ENCODE results near the gene FAM53A. TPM values are rescaled to one million over a fixed set of nuclear protein-coding genes. Genes with fewer than 3 reads are reported as not detected.

The FAM53A gene
- total and polyA plus RNA-seq, 4 donors, result 0.44 to 2.2 (median 0.97) TPM

- WGBS, result 97% methylated on average over 47 of the region's 47 CpGs
- Histone ChIP-seq H3K36me3 (ENCODE audit: control insufficient read depth in 4 of 4, insufficient read depth in 3 of 4, low read depth in 1 of 4, low read length in 3 of 4) (peaks cover 0 to 5% (median 0%) of the 10 kb centered on the region in 4 donors), H3K27ac (ENCODE audit: low read depth in 1 of 2, low read length in 2 of 2) (no peak overlapping the region), H3K9ac (ENCODE audit: low read depth in 1 of 2, low read length in 2 of 2) (no peak overlapping the region), H3K27me3 (ENCODE audit: control insufficient read depth in 4 of 4, insufficient read depth in 4 of 4, low read length in 3 of 4) (no peaks in the 10 kb centered on the region), H3K9me3 (ENCODE audit: control insufficient read depth in 4 of 4, low read length in 3 of 4) (no peaks in the 10 kb centered on the region), H3K4me1 (ENCODE audit: control insufficient read depth in 4 of 4, insufficient read depth in 4 of 4, low read length in 3 of 4) (no peaks in the 10 kb centered on the region), H3K4me3 (ENCODE audit: low read depth in 1 of 3, low read length in 3 of 3) (no peak overlapping the region)
- TF ChIP-seq REST (IDR thresholded peaks at IDR 0.05), result no peak
- no peak for TF ChIP-seq EGR1 (IDR thresholded peaks at IDR 0.05; ENCODE audit: low read depth in 2 of 2)
- TF ChIP-seq FOXA2 (IDR thresholded peaks at IDR 0.05), result no peak
- TF ChIP-seq, protein P1, sequence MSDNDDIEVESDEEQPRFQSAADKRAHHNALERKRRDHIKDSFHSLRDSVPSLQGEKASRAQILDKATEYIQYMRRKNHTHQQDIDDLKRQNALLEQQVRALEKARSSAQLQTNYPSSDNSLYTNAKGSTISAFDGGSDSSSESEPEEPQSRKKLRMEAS (IDR thresholded peaks at IDR 0.05), result no peak
- DNase-seq (ENCODE audit: low spot score), result no peak
Measured at GRCh38 chr4:1655081-1655480, 29.0 kb downstream of the FAM53A start.

DNA sequence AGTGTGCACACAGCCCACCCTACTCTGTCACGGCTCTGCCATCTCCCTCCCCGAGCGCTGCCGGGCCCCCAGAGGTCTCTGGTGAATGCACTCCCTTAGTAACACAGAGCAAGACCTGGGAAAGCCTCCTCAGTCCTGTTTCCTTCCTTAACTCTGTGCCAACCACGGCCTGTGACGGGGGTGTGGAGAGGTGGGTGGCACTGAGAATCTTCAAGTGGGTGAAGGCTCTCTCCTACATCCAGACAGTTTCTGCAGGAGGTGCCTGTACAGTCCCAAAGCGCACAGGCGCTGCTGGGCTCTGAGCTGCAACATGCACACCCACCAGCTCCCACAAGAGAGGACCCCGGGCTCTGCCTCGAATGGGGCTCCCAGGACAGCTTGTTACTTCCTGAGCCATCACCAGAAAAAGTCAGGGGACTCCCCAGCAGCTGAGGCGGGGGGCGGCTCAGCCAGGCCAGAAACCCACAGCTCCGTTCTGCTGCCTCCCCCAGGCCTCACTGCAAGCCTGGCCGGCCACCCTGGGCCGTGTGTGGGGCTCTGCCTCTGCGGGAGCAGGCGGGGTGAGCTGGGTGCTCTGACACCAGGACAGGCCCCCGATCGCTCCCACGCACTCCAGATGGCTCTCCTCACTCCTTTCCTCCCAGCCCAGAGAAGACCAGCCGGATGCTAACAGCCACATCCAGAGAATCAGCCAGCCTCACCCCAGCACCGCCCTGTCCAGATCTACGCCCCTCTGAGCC, 29.7 kb downstream of the FAM53A start:
- no peak for DNase-seq (ENCODE audit: low spot score)
- Histone ChIP-seq H3K9me3 (ENCODE audit: control insufficient read depth in 4 of 4, low read length in 3 of 4) (no peaks in the 10 kb centered on the region), H3K36me3 (ENCODE audit: control insufficient read depth in 4 of 4, insufficient read depth in 3 of 4, low read depth in 1 of 4, low read length in 3 of 4) (peaks cover 0 to 5% (median 0%) of the 10 kb centered on the region in 4 donors), H3K4me1 (ENCODE audit: control insufficient read depth in 4 of 4, insufficient read depth in 4 of 4, low read length in 3 of 4) (no peaks in the 10 kb centered on the region), H3K27ac (ENCODE audit: low read depth in 1 of 2, low read length in 2 of 2) (no peak overlapping the region), H3K4me3 (ENCODE audit: low read depth in 1 of 3, low read length in 3 of 3) (no peak overlapping the region), H3K9ac (ENCODE audit: low read depth in 1 of 2, low read length in 2 of 2) (no peak overlapping the region), H3K27me3 (ENCODE audit: control insufficient read depth in 4 of 4, insufficient read depth in 4 of 4, low read length in 3 of 4) (no peaks in the 10 kb centered on the region)
- TF ChIP-seq, protein P2, sequence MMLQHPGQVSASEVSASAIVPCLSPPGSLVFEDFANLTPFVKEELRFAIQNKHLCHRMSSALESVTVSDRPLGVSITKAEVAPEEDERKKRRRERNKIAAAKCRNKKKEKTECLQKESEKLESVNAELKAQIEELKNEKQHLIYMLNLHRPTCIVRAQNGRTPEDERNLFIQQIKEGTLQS (IDR thresholded peaks at IDR 0.05), result no peak
- TF ChIP-seq SP1 (IDR thresholded peaks at IDR 0.05) (no peak), GABPA (IDR thresholded peaks at IDR 0.05 in 1 of 2, conservative IDR thresholded peaks at IDR 0.05 in 1 of 2) (no peak), RXRA (IDR thresholded peaks at IDR 0.05) (no peak), RAD21 (IDR thresholded peaks at IDR 0.05) (no peak), TAF1 (conservative IDR thresholded peaks at IDR 0.05) (no peak)
- WGBS, result 96% methylated on average over 23 of the region's 23 CpGs

DNA sequence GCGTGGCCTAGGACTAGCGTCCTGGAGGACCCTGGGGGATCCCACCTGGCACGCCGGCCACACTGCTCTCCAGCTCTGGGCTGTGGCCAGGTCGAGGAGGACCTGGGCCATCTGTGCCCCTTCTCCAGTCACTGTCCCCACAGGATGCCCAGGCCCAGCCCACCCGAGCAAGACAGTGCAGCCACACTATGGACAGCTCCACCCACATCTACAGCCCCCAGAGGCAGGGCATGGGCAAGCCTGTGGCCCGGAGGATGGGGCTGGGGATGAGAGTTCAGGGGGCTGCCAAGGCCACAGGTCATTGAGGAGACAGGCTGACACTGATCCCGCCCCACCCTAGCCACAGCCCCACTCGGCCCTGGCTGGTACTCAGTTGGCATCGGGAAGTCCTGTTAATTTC, 30.3 kb downstream of the FAM53A start:
- Histone ChIP-seq H3K9me3 (ENCODE audit: control insufficient read depth in 4 of 4, low read length in 3 of 4) (no peaks in the 10 kb centered on the region), H3K9ac (ENCODE audit: low read depth in 1 of 2, low read length in 2 of 2) (no peak overlapping the region), H3K4me3 (ENCODE audit: low read depth in 1 of 3, low read length in 3 of 3) (no peak overlapping the region), H3K36me3 (ENCODE audit: control insufficient read depth in 4 of 4, insufficient read depth in 3 of 4, low read depth in 1 of 4, low read length in 3 of 4) (peaks cover 0 to 5% (median 0%) of the 10 kb centered on the region in 4 donors), H3K4me1 (ENCODE audit: control insufficient read depth in 4 of 4, insufficient read depth in 4 of 4, low read length in 3 of 4) (no peaks in the 10 kb centered on the region), H3K27ac (ENCODE audit: low read depth in 1 of 2, low read length in 2 of 2) (no peak overlapping the region), H3K27me3 (ENCODE audit: control insufficient read depth in 4 of 4, insufficient read depth in 4 of 4, low read length in 3 of 4) (no peaks in the 10 kb centered on the region)
- TF ChIP-seq GABPA (IDR thresholded peaks at IDR 0.05 in 1 of 2, conservative IDR thresholded peaks at IDR 0.05 in 1 of 2), result no peak
- TF ChIP-seq, protein P2 (IDR thresholded peaks at IDR 0.05), result no peak
- no peak for TF ChIP-seq TAF1 (conservative IDR thresholded peaks at IDR 0.05)
- no peak for TF ChIP-seq HNF4G (IDR thresholded peaks at IDR 0.05)
- TF ChIP-seq FOXA2 (IDR thresholded peaks at IDR 0.05), result no peak
- TF ChIP-seq, protein P1 (IDR thresholded peaks at IDR 0.05), result no peak
- TF ChIP-seq CTCF (IDR thresholded peaks at IDR 0.05; ENCODE audit: low read depth, low read length, missing input control), result no peak
- no peak for TF ChIP-seq ZBTB33 (IDR thresholded peaks at IDR 0.05)
- 95% methylated on average over 10 of the region's 10 CpGs for WGBS
- no peak for DNase-seq (ENCODE audit: low spot score)
